ENCODE data around the gene SLC39A10. TPM values are rescaled to one million over a fixed set of nuclear protein-coding genes. Genes with fewer than 3 reads are reported as not detected.
"Not testable (repeated sequence)": the region's sequence is repeated elsewhere in the genome, so short reads cannot be mapped to it uniquely, and the experiment has no call there.

The SLC39A10 gene
- total and polyA plus RNA-seq, 4 donors, result 5.7 to 28.4 (median 18.2) TPM

- Histone ChIP-seq H3K4me1 (ENCODE audit: control insufficient read depth in 5 of 5, insufficient read depth in 5 of 5, low read length in 5 of 5) (no peaks in the 10 kb centered on the region), H3K27me3 (ENCODE audit: control insufficient read depth in 3 of 3, insufficient read depth in 3 of 3, low read length in 2 of 3) (no peaks in the 10 kb centered on the region), H3K27ac (ENCODE audit: low read depth in 1 of 2, low read length in 1 of 2) (no peak overlapping the region), H3K36me3 (ENCODE audit: control insufficient read depth in 4 of 4, insufficient read depth in 4 of 4, low read length in 4 of 4) (no peaks in the 10 kb centered on the region), H3K9me3 (ENCODE audit: control insufficient read depth in 4 of 4, insufficient read depth in 3 of 4, low read length in 3 of 4) (no peaks in the 10 kb centered on the region), H3K9ac (ENCODE audit: insufficient read depth in 1 of 2, low read length in 2 of 2) (no peak overlapping the region), H3K4me3 (no peak overlapping the region)
- TF ChIP-seq, protein P1, sequence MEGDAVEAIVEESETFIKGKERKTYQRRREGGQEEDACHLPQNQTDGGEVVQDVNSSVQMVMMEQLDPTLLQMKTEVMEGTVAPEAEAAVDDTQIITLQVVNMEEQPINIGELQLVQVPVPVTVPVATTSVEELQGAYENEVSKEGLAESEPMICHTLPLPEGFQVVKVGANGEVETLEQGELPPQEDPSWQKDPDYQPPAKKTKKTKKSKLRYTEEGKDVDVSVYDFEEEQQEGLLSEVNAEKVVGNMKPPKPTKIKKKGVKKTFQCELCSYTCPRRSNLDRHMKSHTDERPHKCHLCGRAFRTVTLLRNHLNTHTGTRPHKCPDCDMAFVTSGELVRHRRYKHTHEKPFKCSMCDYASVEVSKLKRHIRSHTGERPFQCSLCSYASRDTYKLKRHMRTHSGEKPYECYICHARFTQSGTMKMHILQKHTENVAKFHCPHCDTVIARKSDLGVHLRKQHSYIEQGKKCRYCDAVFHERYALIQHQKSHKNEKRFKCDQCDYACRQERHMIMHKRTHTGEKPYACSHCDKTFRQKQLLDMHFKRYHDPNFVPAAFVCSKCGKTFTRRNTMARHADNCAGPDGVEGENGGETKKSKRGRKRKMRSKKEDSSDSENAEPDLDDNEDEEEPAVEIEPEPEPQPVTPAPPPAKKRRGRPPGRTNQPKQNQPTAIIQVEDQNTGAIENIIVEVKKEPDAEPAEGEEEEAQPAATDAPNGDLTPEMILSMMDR (IDR thresholded peaks at IDR 0.05; ENCODE audit: control extremely low read depth, extremely low read depth), result no peak
- WGBS, 2 donors, result 79 to 84% methylated on average over 9 of the region's 9 CpGs
- DNase-seq, result no peak
- no peak for ATAC-seq (ENCODE audit: insufficient read depth, low FRiP score)
Observed at GRCh38 chr2:195646424-195646823, 10.6 kb upstream of the SLC39A10 start.

- H3K27me3 ChIP-seq (ENCODE audit: control insufficient read depth in 3 of 3, insufficient read depth in 3 of 3, low read length in 2 of 3), result no peaks in the 10 kb centered on the region
- no peaks in the 10 kb centered on the region for H3K36me3 ChIP-seq (ENCODE audit: control insufficient read depth in 4 of 4, insufficient read depth in 4 of 4, low read length in 4 of 4)
- no peaks in the 10 kb centered on the region for H3K4me1 ChIP-seq (ENCODE audit: control insufficient read depth in 5 of 5, insufficient read depth in 5 of 5, low read length in 5 of 5)
- no peak for DNase-seq
- no peak overlapping the region for H3K9ac ChIP-seq (ENCODE audit: insufficient read depth in 1 of 2, low read length in 2 of 2)
- no peak for ATAC-seq (ENCODE audit: insufficient read depth, low FRiP score)
- 95 to 96% methylated on average over 3 of the region's 3 CpGs for WGBS, 2 donors
- H3K27ac ChIP-seq (ENCODE audit: low read depth in 1 of 2, low read length in 1 of 2), result no peak overlapping the region
- no peak overlapping the region for H3K4me3 ChIP-seq
- TF ChIP-seq, protein P1 (IDR thresholded peaks at IDR 0.05; ENCODE audit: control extremely low read depth, extremely low read depth), result no peak
- H3K9me3 ChIP-seq (ENCODE audit: control insufficient read depth in 4 of 4, insufficient read depth in 3 of 4, low read length in 3 of 4), result no peaks in the 10 kb centered on the region
Observed at GRCh38 chr2:195647302-195647701, 9.7 kb upstream of the SLC39A10 start.

- H3K4me1 ChIP-seq (ENCODE audit: control insufficient read depth in 5 of 5, insufficient read depth in 5 of 5, low read length in 5 of 5); DNase-seq; ATAC-seq (ENCODE audit: insufficient read depth, low FRiP score); H3K27ac ChIP-seq (ENCODE audit: low read depth in 1 of 2, low read length in 1 of 2); H3K27me3 ChIP-seq (ENCODE audit: control insufficient read depth in 3 of 3, insufficient read depth in 3 of 3, low read length in 2 of 3); H3K36me3 ChIP-seq (ENCODE audit: control insufficient read depth in 4 of 4, insufficient read depth in 4 of 4, low read length in 4 of 4); H3K4me3 ChIP-seq; H3K9ac ChIP-seq (ENCODE audit: insufficient read depth in 1 of 2, low read length in 2 of 2); H3K9me3 ChIP-seq (ENCODE audit: control insufficient read depth in 4 of 4, insufficient read depth in 3 of 4, low read length in 3 of 4): not testable (repeated sequence)
- 93 to 100% methylated on average over 2 of the region's 2 CpGs for WGBS, 2 donors
Observed at GRCh38 chr2:195648370-195648769, 8.7 kb upstream of the SLC39A10 start.

DNA sequence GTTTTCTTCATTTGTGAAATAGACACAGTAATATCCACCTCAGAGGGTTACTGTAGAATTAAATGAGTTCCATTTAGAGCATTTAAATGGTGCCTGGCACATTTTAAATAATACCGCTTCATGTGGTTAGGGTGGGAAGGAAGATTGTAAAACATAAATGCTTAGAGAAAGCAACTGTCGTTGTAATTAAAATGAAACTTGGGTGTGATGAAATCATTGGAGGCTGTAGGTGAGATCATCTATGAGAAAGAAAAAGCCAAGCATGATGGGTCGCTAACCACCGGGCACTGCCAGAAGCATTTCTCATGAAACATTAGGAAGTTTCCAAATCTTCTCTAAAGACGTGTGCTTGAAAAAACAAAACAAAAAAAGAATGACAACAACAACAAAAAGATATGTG lies 8.2 kb upstream of the SLC39A10 start:
- no peak for ATAC-seq (ENCODE audit: insufficient read depth, low FRiP score)
- 42 to 71% methylated on average over 5 of the region's 5 CpGs for WGBS, 2 donors
- Histone ChIP-seq H3K4me1 (ENCODE audit: control insufficient read depth in 5 of 5, insufficient read depth in 5 of 5, low read length in 5 of 5) (no peaks in the 10 kb centered on the region), H3K36me3 (ENCODE audit: control insufficient read depth in 4 of 4, insufficient read depth in 4 of 4, low read length in 4 of 4) (no peaks in the 10 kb centered on the region), H3K9me3 (ENCODE audit: control insufficient read depth in 4 of 4, insufficient read depth in 3 of 4, low read length in 3 of 4) (no peaks in the 10 kb centered on the region), H3K27me3 (ENCODE audit: control insufficient read depth in 3 of 3, insufficient read depth in 3 of 3, low read length in 2 of 3) (no peaks in the 10 kb centered on the region), H3K4me3 (no peak overlapping the region), H3K9ac (ENCODE audit: insufficient read depth in 1 of 2, low read length in 2 of 2) (no peak overlapping the region), H3K27ac (ENCODE audit: low read depth in 1 of 2, low read length in 1 of 2) (no peak overlapping the region)
- TF ChIP-seq, protein P1 (IDR thresholded peaks at IDR 0.05; ENCODE audit: control extremely low read depth, extremely low read depth), result no peak
- DNase-seq, result no peak
